Glomerular visceral epithelial cell (primary cell): ENCODE data around the gene C1QL1.
"Not testable (repeated sequence)": the region's sequence is repeated elsewhere in the genome, so short reads cannot be mapped to it uniquely, and the experiment has no call there.

ENCODE experiments used
- DNase-seq: peaks from one replicate; pipeline ENCODE4 v3.0.0-alpha.2; 2016; ENCODE audit errors: extremely low spot score

The C1QL1 gene

GRCh38 chr17:44961921-44962350 lies 6.2 kb downstream of the C1QL1 start:
- DNase-seq: no peak

GRCh38 chr17:44960691-44961090 lies 7.4 kb downstream of the C1QL1 start:
- peak; percentile 45 for DNase-seq

- DNase-seq: no peak
Measured at GRCh38 chr17:44959821-44960531, 8.1 kb downstream of the C1QL1 start.

GRCh38 chr17:44956998-44957981 lies 10.8 kb downstream of the C1QL1 start:
- no peak for DNase-seq

GRCh38 chr17:44955674-44956425 lies 12.3 kb downstream of the C1QL1 start:
- DNase-seq: no peak

GRCh38 chr17:44952946-44953475 lies 15.1 kb downstream of the C1QL1 start:
- no peak for DNase-seq

GRCh38 chr17:44948315-44948795 lies 19.7 kb downstream of the C1QL1 start:
- no peak for DNase-seq

- DNase-seq: peak; percentile 96
Measured at GRCh38 chr17:44947461-44948314, 20.4 kb downstream of the C1QL1 start, which contains the start of gene KIF18B. KIF18B (minus strand) TSS chr17:44947773; CDS start chr17:44936344, 11,429 bp downstream.

- not testable (repeated sequence) for DNase-seq
Measured at GRCh38 chr17:44945652-44946051, 22.5 kb downstream of the C1QL1 start.

- DNase-seq: no peak
Measured at GRCh38 chr17:44942456-44942855, 25.6 kb downstream of the C1QL1 start.

- no peak for DNase-seq
Measured at GRCh38 chr17:44941712-44942331, 26.3 kb downstream of the C1QL1 start.

GRCh38 chr17:44940768-44941167 lies 27.3 kb downstream of the C1QL1 start:
- DNase-seq: no peak

- DNase-seq: no peak
Measured at GRCh38 chr17:44940317-44940716, 27.8 kb downstream of the C1QL1 start.

GRCh38 chr17:44935116-44935515 lies 33.0 kb downstream of the C1QL1 start:
- no peak for DNase-seq

- no peak for DNase-seq
Measured at GRCh38 chr17:44934745-44935105, 33.4 kb downstream of the C1QL1 start.

- no peak for DNase-seq
Measured at GRCh38 chr17:44933824-44934744, 34.0 kb downstream of the C1QL1 start.

- no peak for DNase-seq
Measured at GRCh38 chr17:44932787-44933097, 35.4 kb downstream of the C1QL1 start.

- no peak for DNase-seq
Measured at GRCh38 chr17:44932096-44932786, 35.9 kb downstream of the C1QL1 start.

- DNase-seq: no peak
Measured at GRCh38 chr17:44931376-44931775, 36.7 kb downstream of the C1QL1 start.
